IMR-90 (cell line): Measurements from ENCODE around the gene TEP1. TPM values are rescaled to one million over a fixed set of nuclear protein-coding genes. Genes with fewer than 3 reads are reported as not detected.
A peak's percentile ranks its signal among the peaks of the same experiment; 100 is the strongest.

Experiments
- ATAC-seq: fragments of 200-7000 bp; cut with Tn5 transposase; 2 replicates; pipeline ENCODE4 v1.9.1; 2020; ENCODE audit warnings: low read depth, mild to moderate bottlenecking, moderate library complexity
- BruUV-seq: library from RNA; stranded (reverse); fragments of 400-500 nt; replicated peaks from 2 replicates; lab custom pipeline; 2021; lab: Mats Ljungman, UMichigan
- CTCF ChIA-PET: fragments of 300-600 bp; formaldehyde crosslinking; extraction: SDS; loops from one replicate; lab custom pipeline; 2021; ENCODE audit warnings: antibody characterized with exemption; lab: Yijun Ruan, JAX
- POLR2A ChIA-PET: fragments of 300-600 bp; sonication (Branson Sonifier 250); formaldehyde crosslinking; loops from one replicate; lab custom pipeline; 2022; ENCODE audit warnings: antibody characterized with exemption; ENCODE audit not compliant: unreplicated experiment; lab: Charles Lee
- DNase-seq: peaks from one replicate; pipeline ENCODE4 v3.0.0; 2013
- H2AFZ ChIP-seq: replicated peaks from 2 replicates; pipeline ENCODE3; 2013; ENCODE audit warnings: low read length, mild to moderate bottlenecking; ENCODE audit not compliant: poor library complexity
- H2AK5ac ChIP-seq: 2 replicates; pipeline ENCODE4 v1.6.1; 2013; ENCODE audit warnings: low read depth, low read length, inconsistent platforms
- H2AK9ac ChIP-seq: replicated peaks from 2 replicates; pipeline ENCODE3; 2013; ENCODE audit warnings: mild to moderate bottlenecking, low read depth, low read length, moderate library complexity; ENCODE audit not compliant: poor library complexity
- H2BK120ac ChIP-seq: 2 replicates; pipeline ENCODE4 v1.6.1; 2013; ENCODE audit warnings: low read depth, low read length, inconsistent platforms
- H2BK15ac ChIP-seq: 3 replicates; pipeline ENCODE4 v1.6.1; 2013; ENCODE audit warnings: low read depth, low read length, inconsistent platforms
- H2BK20ac ChIP-seq: 2 replicates; pipeline ENCODE4 v1.6.1; 2013; ENCODE audit warnings: low read depth, mild to moderate bottlenecking, inconsistent platforms, low read length, moderate library complexity
- H2BK5ac ChIP-seq: 2 replicates; pipeline ENCODE4 v1.6.1; 2013; ENCODE audit warnings: mild to moderate bottlenecking, low read depth, low read length, inconsistent platforms; ENCODE audit not compliant: poor library complexity, severe bottlenecking
- H3K14ac ChIP-seq: replicated peaks from 2 replicates; pipeline ENCODE4 v1.6.1; 2013; ENCODE audit warnings: low read depth, low read length, inconsistent platforms
- H3K18ac ChIP-seq: 2 replicates; pipeline ENCODE4 v1.6.1; 2013; ENCODE audit warnings: low read depth, low read length, control low read depth
- H3K23ac ChIP-seq: 2 replicates; pipeline ENCODE4 v1.6.1; 2013; ENCODE audit warnings: low read depth, low read length, inconsistent platforms
- H3K27ac ChIP-seq: 2 replicates; pipeline ENCODE4 v1.5.1; 2013; ENCODE audit warnings: mild to moderate bottlenecking, control low read depth, low read length; ENCODE audit not compliant: insufficient read depth
- H3K27me3 ChIP-seq: 2 replicates; pipeline ENCODE4 v1.6.1; 2013; ENCODE audit warnings: low read length; ENCODE audit not compliant: control insufficient read depth, insufficient read depth
- H3K36me3 ChIP-seq: 2 replicates; pipeline ENCODE4 v1.6.1; 2013; ENCODE audit warnings: low read length, mixed read lengths; ENCODE audit not compliant: control insufficient read depth, insufficient read depth
- H3K4ac ChIP-seq: 2 replicates; pipeline ENCODE4 v1.6.1; 2013; ENCODE audit warnings: low read depth, low read length, inconsistent platforms
- H3K4me1 ChIP-seq: 2 replicates; pipeline ENCODE4 v1.6.1; 2013; ENCODE audit warnings: low read length, mixed read lengths; ENCODE audit not compliant: control insufficient read depth, insufficient read depth
- H3K4me2 ChIP-seq: 2 replicates; pipeline ENCODE4 v1.6.1; 2013; ENCODE audit warnings: low read depth, mild to moderate bottlenecking, control low read depth, low read length, moderate library complexity
- H3K4me3 ChIP-seq: 2 replicates; pipeline ENCODE4 v1.5.1; 2013; ENCODE audit warnings: low read depth, mild to moderate bottlenecking, control low read depth, low read length, moderate library complexity; ENCODE audit not compliant: insufficient read depth
- H3K56ac ChIP-seq: 2 replicates; pipeline ENCODE4 v1.6.1; 2013; ENCODE audit warnings: low read length, inconsistent platforms; ENCODE audit not compliant: insufficient read depth; ENCODE audit errors: extremely low read depth
- H3K79me1 ChIP-seq, 2 experiments: 2 replicates each; pipeline ENCODE4 v1.6.1; 2013; ENCODE audit warnings: low read length in 2 of 2, inconsistent platforms in 1 of 2, low read depth in 1 of 2
- H3K9ac ChIP-seq: 2 replicates; pipeline ENCODE4 v1.6.1; 2013; ENCODE audit warnings: low read depth, low read length, control low read depth
- H3K9me1 ChIP-seq: 2 replicates; pipeline ENCODE4 v1.6.1; 2013; ENCODE audit warnings: low read length, inconsistent platforms; ENCODE audit not compliant: insufficient read depth
- H3K9me3 ChIP-seq: 2 replicates; pipeline ENCODE4 v1.6.1; 2013; ENCODE audit warnings: low read length; ENCODE audit not compliant: control insufficient read depth, insufficient read depth
- H4K20me1 ChIP-seq: 2 replicates; pipeline ENCODE4 v1.6.1; 2013; ENCODE audit warnings: low read length, inconsistent platforms; ENCODE audit not compliant: insufficient read depth
- H4K5ac ChIP-seq: 2 replicates; pipeline ENCODE4 v1.6.1; 2013; ENCODE audit warnings: mild to moderate bottlenecking, low read depth, low read length, control low read depth
- H4K8ac ChIP-seq, 2 experiments: 2 replicates each; pipeline ENCODE4 v1.6.1; 2013; ENCODE audit warnings: low read depth in 2 of 2, low read length in 2 of 2, control low read depth in 1 of 2, inconsistent platforms in 1 of 2
- H4K91ac ChIP-seq: 2 replicates; pipeline ENCODE4 v1.6.1; 2013; ENCODE audit warnings: low read depth, low read length, inconsistent platforms; ENCODE audit not compliant: insufficient read depth
- BHLHE40 ChIP-seq: fragments of 150-350 bp; IDR thresholded peaks from 2 replicates; pipeline ENCODE4 v1.6.1; 2016; ENCODE audit warnings: mild to moderate bottlenecking, low read depth, low read length
- CEBPB ChIP-seq: IDR thresholded peaks from 2 replicates; pipeline ENCODE4 v1.6.1; 2012; ENCODE audit warnings: low read depth, low read length, improper control_type of control experiment
- CHD1 ChIP-seq: IDR thresholded peaks from 2 replicates; pipeline ENCODE4 v1.6.1; 2012; ENCODE audit warnings: low read depth, low read length, improper control_type of control experiment
- FOS ChIP-seq: fragments of 150-350 bp; IDR thresholded peaks from 2 replicates; pipeline ENCODE4 v1.6.1; 2016; ENCODE audit warnings: low read depth, low read length
- MAFK ChIP-seq: IDR thresholded peaks from 2 replicates; pipeline ENCODE4 v1.6.1; 2012; ENCODE audit warnings: low read depth, low read length, improper control_type of control experiment
- MAZ ChIP-seq: IDR thresholded peaks from 2 replicates; pipeline ENCODE4 v1.6.1; 2012; ENCODE audit warnings: low read depth, mild to moderate bottlenecking, low read length, improper control_type of control experiment, moderate library complexity, borderline replicate concordance
- MXI1 ChIP-seq: IDR thresholded peaks from 2 replicates; pipeline ENCODE4 v1.6.1; 2012; ENCODE audit warnings: low read depth, mild to moderate bottlenecking, low read length, moderate library complexity, borderline replicate concordance
- NFE2L2 ChIP-seq: fragments of 150-350 bp; IDR thresholded peaks from 2 replicates; pipeline ENCODE4 v1.6.1; 2016; ENCODE audit warnings: low read depth, mild to moderate bottlenecking, low read length
- RCOR1 ChIP-seq: IDR thresholded peaks from 2 replicates; pipeline ENCODE4 v1.6.1; 2012; ENCODE audit warnings: mild to moderate bottlenecking, low read length, improper control_type of control experiment; ENCODE audit not compliant: insufficient replicate concordance
- RFX5 ChIP-seq: IDR thresholded peaks from 2 replicates; pipeline ENCODE4 v1.8.0; 2012; ENCODE audit warnings: low read depth, mild to moderate bottlenecking, low read length, moderate library complexity
- SMC3 ChIP-seq: fragments of 150-350 bp; IDR thresholded peaks from 2 replicates; pipeline ENCODE4 v1.6.1; 2016; ENCODE audit warnings: low read depth, mild to moderate bottlenecking, antibody characterized with exemption, low read length, moderate library complexity
- WGBS, 2 experiments: methylation state at CpG; one replicate each; pipeline versions ENCODE4 v1.1.5 to v1.1.7; 2013; ENCODE audit warnings: missing lambda C conversion rate in 2 of 2; ENCODE audit not compliant: insufficient read length in 1 of 2; ENCODE audit errors: extremely low coverage in 2 of 2; 5-methylcytosine and 5-hydroxymethylcytosine counted together
- dilution Hi-C: fragments of 300-500 bp; cut with HindIII; formaldehyde crosslinking; loops from one replicate; pipeline ENCODE4 v1.14.3; 2018; ENCODE audit warnings: low sequenced_read_pairs; ENCODE audit not compliant: unreplicated experiment
- in situ Hi-C: fragments of 300-500 bp; cut with MboI; formaldehyde crosslinking; loops from 3 replicates; pipeline ENCODE4 v1.14.3; 2019; ENCODE audit warnings: low sequenced_read_pairs, inconsistent platforms, mixed read lengths
- intact Hi-C: fragments of 100-400 bp; cut with micrococcal nuclease; formaldehyde crosslinking; loops from 2 replicates; pipeline ENCODE4 v1.10.0; 2022
- polyA plus RNA-seq, 3 experiments: library from polyadenylated mRNA; depleted of rRNA; stranded (reverse); fragments of >200 nt; gene quantifications; 2 replicates each; pipeline ENCODE4 v1.2.3, GENCODE V29; 2012; ENCODE audit warnings: low replicate concordance in 1 of 3
- total RNA-seq: library from RNA; depleted of rRNA; stranded (reverse); fragments of >200 nt; gene quantifications from 2 replicates; pipeline ENCODE4 v1.2.3, GENCODE V29; 2012
- TF ChIP-seq, protein P1 (sequence below): fragments of 150-350 bp; IDR thresholded peaks from 2 replicates; pipeline ENCODE4 v1.6.1; 2016; ENCODE audit warnings: low read depth, mild to moderate bottlenecking, low read length, moderate library complexity, borderline replicate concordance
- TF ChIP-seq, protein P2 (sequence below): conservative IDR thresholded peaks from 2 replicates; pipeline ENCODE4 v1.5.1; 2012; ENCODE audit warnings: mild to moderate bottlenecking, low read depth, low read length, improper control_type of control experiment

Gene TEP1
- total and polyA plus RNA-seq, 2 of the 4 experiments (the other 2 are of a cell fraction): 10.7 to 12.4 TPM

DNA sequence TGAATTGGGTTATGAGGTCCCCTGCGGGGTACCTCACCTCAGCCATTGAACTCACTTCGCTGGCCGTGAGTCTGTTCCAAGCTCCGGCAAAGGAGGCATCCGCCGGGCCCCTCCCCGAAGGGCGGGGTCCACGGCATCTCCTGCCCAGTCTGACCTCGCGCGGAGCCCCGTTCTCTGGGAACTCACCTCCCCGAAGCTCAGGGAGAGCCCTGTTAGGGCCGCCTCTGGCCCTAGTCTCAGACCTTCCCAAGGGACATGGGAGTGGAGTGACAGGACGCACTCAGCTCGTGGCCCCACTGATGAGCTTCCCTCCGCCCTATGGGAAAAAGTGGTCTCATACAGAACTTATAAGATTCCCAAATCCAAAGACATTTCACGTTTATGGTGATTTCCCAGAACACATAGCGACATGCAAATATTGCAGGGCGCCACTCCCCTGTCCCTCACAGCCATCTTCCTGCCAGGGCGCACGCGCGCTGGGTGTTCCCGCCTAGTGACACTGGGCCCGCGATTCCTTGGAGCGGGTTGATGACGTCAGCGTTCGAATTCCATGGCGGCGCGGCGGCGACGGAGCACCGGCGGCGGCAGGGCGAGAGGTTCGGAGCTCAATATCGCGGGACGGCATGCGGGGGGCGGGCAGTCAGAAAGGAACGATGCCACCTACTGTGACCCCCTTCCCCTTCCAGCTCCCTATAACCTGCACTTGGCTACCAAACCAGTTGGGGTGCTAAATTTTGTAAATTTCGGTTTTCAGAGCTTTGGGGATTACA is 70.0 kb downstream of the TEP1 start, which contains the start of gene PARP2:
Gene PARP2 (plus strand): TSS at position 544 of the 770 bp plus-strand sequence. CDS start 7 bp downstream, at position 551.
- Histone ChIP-seq H2AK5ac (0 out of 2 replicates have a peak within 1 kb of the TSS, but pooled peaks have one; percentile 16), H3K23ac (peak within 1 kb of the TSS; percentile 68), H3K27ac (peak within 1 kb of the TSS; percentile 71), H2BK120ac (peak within 1 kb of the TSS; percentile 79), H3K9me3 (no peaks in the 10 kb centered on the region), H4K8ac (peak within 1 kb of the TSS; percentile 55 to 94), H3K27me3 (0 out of 2 replicates have a peak, but pooled peaks cover 2% of the 10 kb centered on the region), H3K4me1 (no peaks in the 10 kb centered on the region), H3K9me1 (no peaks in the 10 kb centered on the region), H2BK5ac (peak within 1 kb of the TSS; percentile 40), H3K14ac (peak within 1 kb of the TSS; percentile 91), H2BK15ac (peak within 1 kb of the TSS; percentile 49), H4K5ac (peak within 1 kb of the TSS; percentile 42), H3K4me2 (peak within 1 kb of the TSS; percentile 74), H3K18ac (no peak within 1 kb of the TSS; the same call in 1 of the 2 replicates), H2BK20ac (no peak within 1 kb of the TSS; the same call in 1 of the 2 replicates), H3K36me3 (peaks cover 5% of the 10 kb centered on the region), H3K79me1 (peaks cover 3 to 14% of the 10 kb centered on the region in 2 experiments; a peak in 2 of 4 replicates), H3K4ac (peak within 1 kb of the TSS; percentile 75), H3K56ac (peak within 1 kb of the TSS; percentile 90), H2AFZ (peak within 1 kb of the TSS; percentile 94), H3K4me3 (peak within 1 kb of the TSS; percentile 84), H2AK9ac (peak within 1 kb of the TSS; percentile 84), H3K9ac (peak within 1 kb of the TSS; percentile 90), H4K91ac (peak within 1 kb of the TSS; percentile 63), H4K20me1 (peaks cover 3% of the 10 kb centered on the region; the same call in 1 of the 2 replicates)
- ChIA-PET CTCF (interaction anchor here (0.6 to 3.3 kb wide), 4 partner anchors 10 to 16 kb away, joined by 3 to 17 read pairs (median 6); partner anchors contain the start of gene CCNB1IP1), POLR2A (interaction anchor here (0.5 to 0.9 kb wide), 4 partner anchors 15 to 632 kb away, joined by 3 to 6 read pairs (median 3); no protein-coding TSS in a partner anchor)
- intact Hi-C loops: loop anchor here (1.0 to 2.0 kb wide), 6 partner anchors 38 to 340 kb away; partner anchors contain the start of genes APEX1, PIP4P1, TEP1 and TTC5
- dilution Hi-C loops: no loop called here
- 0% methylated on average over 26 of the region's 50 CpGs; no CpG with 5 or more reads in 1 of the 2 experiments for WGBS, 2 experiments
- no TSS peak for BruUV-seq
- in situ Hi-C loops: loop anchor here (25.0 kb wide), 2 partner anchors 644 to 744 kb away; partner anchors contain the start of genes METTL17, SLC39A2 and ZNF219
- ATAC-seq (peak; percentile 96), DNase-seq (peak; percentile 99)
- TF ChIP-seq RCOR1 (no peak), MAFK (no peak), MXI1 (0 out of 2 replicates have a peak, but pooled peaks have one; percentile 58), NFE2L2 (no peak), MAZ (peak; percentile 85; the same call in 1 of the 2 replicates), FOS (0 out of 2 replicates have a peak, but pooled peaks have one; percentile 1), CEBPB (no peak), CHD1 (no peak; the same call in 1 of the 2 replicates), SMC3 (no peak), BHLHE40 (peak; percentile 14; the same call in 1 of the 2 replicates), RFX5 (no peak)
- TF ChIP-seq, protein P1, sequence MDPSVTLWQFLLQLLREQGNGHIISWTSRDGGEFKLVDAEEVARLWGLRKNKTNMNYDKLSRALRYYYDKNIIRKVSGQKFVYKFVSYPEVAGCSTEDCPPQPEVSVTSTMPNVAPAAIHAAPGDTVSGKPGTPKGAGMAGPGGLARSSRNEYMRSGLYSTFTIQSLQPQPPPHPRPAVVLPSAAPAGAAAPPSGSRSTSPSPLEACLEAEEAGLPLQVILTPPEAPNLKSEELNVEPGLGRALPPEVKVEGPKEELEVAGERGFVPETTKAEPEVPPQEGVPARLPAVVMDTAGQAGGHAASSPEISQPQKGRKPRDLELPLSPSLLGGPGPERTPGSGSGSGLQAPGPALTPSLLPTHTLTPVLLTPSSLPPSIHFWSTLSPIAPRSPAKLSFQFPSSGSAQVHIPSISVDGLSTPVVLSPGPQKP: no peak
- TF ChIP-seq, protein P2, sequence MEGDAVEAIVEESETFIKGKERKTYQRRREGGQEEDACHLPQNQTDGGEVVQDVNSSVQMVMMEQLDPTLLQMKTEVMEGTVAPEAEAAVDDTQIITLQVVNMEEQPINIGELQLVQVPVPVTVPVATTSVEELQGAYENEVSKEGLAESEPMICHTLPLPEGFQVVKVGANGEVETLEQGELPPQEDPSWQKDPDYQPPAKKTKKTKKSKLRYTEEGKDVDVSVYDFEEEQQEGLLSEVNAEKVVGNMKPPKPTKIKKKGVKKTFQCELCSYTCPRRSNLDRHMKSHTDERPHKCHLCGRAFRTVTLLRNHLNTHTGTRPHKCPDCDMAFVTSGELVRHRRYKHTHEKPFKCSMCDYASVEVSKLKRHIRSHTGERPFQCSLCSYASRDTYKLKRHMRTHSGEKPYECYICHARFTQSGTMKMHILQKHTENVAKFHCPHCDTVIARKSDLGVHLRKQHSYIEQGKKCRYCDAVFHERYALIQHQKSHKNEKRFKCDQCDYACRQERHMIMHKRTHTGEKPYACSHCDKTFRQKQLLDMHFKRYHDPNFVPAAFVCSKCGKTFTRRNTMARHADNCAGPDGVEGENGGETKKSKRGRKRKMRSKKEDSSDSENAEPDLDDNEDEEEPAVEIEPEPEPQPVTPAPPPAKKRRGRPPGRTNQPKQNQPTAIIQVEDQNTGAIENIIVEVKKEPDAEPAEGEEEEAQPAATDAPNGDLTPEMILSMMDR: no peak
